Stimulated activated CD4-positive, alpha-beta T cell treated with anti-CD3 and anti-CD28 coated beads, Interleukin-12 subunit alpha, Interleukin-12 subunit beta, amount 100 ng/mL, for 24 hours (primary cell): ENCODE results near the gene DYNLT1.
"Not testable (repeated sequence)": the region's sequence is repeated elsewhere in the genome, so short reads cannot be mapped to it uniquely, and the experiment has no call there.

ENCODE experiments used
- DNase-seq, 2 experiments: peaks; one replicate each; pipeline ENCODE4 v3.0.0-alpha.2; 2020; ENCODE audit warnings: low read depth in 2 of 2

Gene DYNLT1

GRCh38 chr6:158663625-158664165, 19.2 kb upstream of the DYNLT1 start:
- DNase-seq, result no peak

GRCh38 chr6:158662954-158663624, 18.5 kb upstream of the DYNLT1 start:
- no peak for DNase-seq

- no peak for DNase-seq
Observed at GRCh38 chr6:158662607-158662953, 18.0 kb upstream of the DYNLT1 start.

- no peak for DNase-seq
Observed at GRCh38 chr6:158661156-158661685, 16.7 kb upstream of the DYNLT1 start.

GRCh38 chr6:158660333-158660754, 15.8 kb upstream of the DYNLT1 start:
- no peak for DNase-seq

GRCh38 chr6:158656986-158657385, 12.4 kb upstream of the DYNLT1 start:
- not testable (repeated sequence) for DNase-seq

GRCh38 chr6:158655569-158656450, 11.3 kb upstream of the DYNLT1 start:
- DNase-seq, result no peak

GRCh38 chr6:158654960-158655489, 10.5 kb upstream of the DYNLT1 start:
- DNase-seq, result no peak

- no peak for DNase-seq
Observed at GRCh38 chr6:158654498-158654897, 10.0 kb upstream of the DYNLT1 start.

- DNase-seq, result peak; percentile 74 to 81
Observed at GRCh38 chr6:158653577-158654354, 9.2 kb upstream of the DYNLT1 start.

GRCh38 chr6:158651981-158652737, 7.6 kb upstream of the DYNLT1 start:
- not testable (repeated sequence) for DNase-seq

GRCh38 chr6:158649289-158650143, 5.0 kb upstream of the DYNLT1 start, which contains the start of gene SYTL3:
Gene SYTL3, plus strand, starts transcription at chr6:158650054. Its CDS starts 13,215 bp downstream, at chr6:158663269.
- peak; percentile 70 to 78 for DNase-seq

- no peak for DNase-seq
Observed at GRCh38 chr6:158648682-158649131, 4.2 kb upstream of the DYNLT1 start.

GRCh38 chr6:158647501-158647900, 3.0 kb upstream of the DYNLT1 start:
- DNase-seq, result no peak

GRCh38 chr6:158646023-158646910, 1.7 kb upstream of the DYNLT1 start:
- no peak for DNase-seq

GRCh38 chr6:158645064-158646022, 800 bp upstream of the DYNLT1 start:
- DNase-seq, result no peak

GRCh38 chr6:158643836-158644230, 710 bp downstream of the DYNLT1 start:
- DNase-seq, result no peak
